Suprapubic skin (tissue), 4 donors: ENCODE measurements around the gene CPB2. TPM values are rescaled to one million over a fixed set of nuclear protein-coding genes. Genes with fewer than 3 reads are reported as not detected.

Source experiments
- DNase-seq, 2 donors: peaks; one replicate each; pipeline ENCODE4 v3.0.0-alpha.2; 2019; ENCODE audit warnings: low spot score in 2 of 2
- H3K27ac ChIP-seq: fragments of 200-600 bp; sonication (generic); one replicate; pipeline ENCODE4 v1.5.1; 2019
- H3K27me3 ChIP-seq: fragments of 200-600 bp; sonication (generic); one replicate; pipeline ENCODE4 v1.5.1; 2019
- H3K36me3 ChIP-seq: fragments of 200-600 bp; sonication (generic); one replicate; pipeline ENCODE4 v1.5.1; 2019
- H3K4me1 ChIP-seq: fragments of 200-600 bp; sonication (generic); one replicate; pipeline ENCODE4 v1.5.1; 2019
- H3K4me3 ChIP-seq: fragments of 200-600 bp; sonication (generic); one replicate; pipeline ENCODE4 v1.5.1; 2019; ENCODE audit warnings: mild to moderate bottlenecking
- H3K9me3 ChIP-seq: fragments of 200-600 bp; sonication (generic); one replicate; pipeline ENCODE4 v1.5.1; 2019
- EP300 ChIP-seq: sonication (generic); formaldehyde crosslinking; IDR thresholded peaks from one replicate; pipeline ENCODE4 v1.6.1; 2017; ENCODE audit warnings: antibody characterized with exemption
- POLR2A ChIP-seq, 2 donors: fragments of 450-650 bp; IDR thresholded peaks; one replicate each; pipeline ENCODE4 v1.6.1; 2017; ENCODE audit warnings: antibody characterized with exemption in 2 of 2, mild to moderate bottlenecking in 2 of 2, moderate library complexity in 2 of 2
- POLR2AphosphoS5 ChIP-seq, 3 donors: sonication (generic); formaldehyde crosslinking; IDR thresholded peaks; one replicate each; pipeline ENCODE4 v1.6.1; 2017; ENCODE audit warnings: antibody characterized with exemption in 3 of 3
- WGBS: methylation state at CpG from one replicate; pipeline ENCODE4 v1.1.5; 2018; 5-methylcytosine and 5-hydroxymethylcytosine counted together
- total RNA-seq, 4 donors: library from RNA; depleted of rRNA; stranded (reverse); fragments of >200 nt; gene quantifications; one replicate each; pipeline ENCODE4 v1.1.0, GENCODE V29; 2016
- TF ChIP-seq, protein P1 (sequence below), 2 donors: fragments of 200-600 bp in 1 of 2; fragments of 450-650 bp in 1 of 2; sonication (generic) in 1 of 2; IDR thresholded peaks; one replicate each; pipeline ENCODE4 v1.5.1; 2016 to 2019; ENCODE audit warnings: antibody characterized with exemption in 2 of 2, mild to moderate bottlenecking in 1 of 2, moderate library complexity in 1 of 2

The CPB2 gene
- total RNA-seq, 4 donors from 2014 or later: 0.38 to 1.1 TPM; not detected in 2

DNA sequence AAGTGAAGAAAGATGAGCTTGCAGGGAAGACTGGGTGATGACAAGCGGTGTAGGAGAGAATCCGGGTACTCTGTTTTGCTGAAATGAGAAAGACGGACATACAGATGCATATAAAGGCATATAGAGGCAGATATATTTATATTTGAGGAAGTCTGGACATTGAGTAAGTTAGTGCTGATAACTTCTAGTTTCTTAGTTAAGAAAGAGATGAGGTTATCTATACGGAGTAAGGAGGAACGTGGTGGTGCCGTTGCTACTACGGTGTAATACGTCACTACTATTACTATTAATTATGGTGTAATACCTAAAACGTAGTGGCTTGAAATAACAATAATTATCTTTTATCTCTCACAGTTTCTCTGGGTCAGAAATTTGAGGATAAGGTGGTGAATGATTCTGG, 9.8 kb upstream of the CPB2 start:
- no peak overlapping the region for H3K27ac ChIP-seq
- no peaks in the 10 kb centered on the region for H3K4me1 ChIP-seq
- H3K36me3 ChIP-seq: no peaks in the 10 kb centered on the region
- TF ChIP-seq, protein P1, sequence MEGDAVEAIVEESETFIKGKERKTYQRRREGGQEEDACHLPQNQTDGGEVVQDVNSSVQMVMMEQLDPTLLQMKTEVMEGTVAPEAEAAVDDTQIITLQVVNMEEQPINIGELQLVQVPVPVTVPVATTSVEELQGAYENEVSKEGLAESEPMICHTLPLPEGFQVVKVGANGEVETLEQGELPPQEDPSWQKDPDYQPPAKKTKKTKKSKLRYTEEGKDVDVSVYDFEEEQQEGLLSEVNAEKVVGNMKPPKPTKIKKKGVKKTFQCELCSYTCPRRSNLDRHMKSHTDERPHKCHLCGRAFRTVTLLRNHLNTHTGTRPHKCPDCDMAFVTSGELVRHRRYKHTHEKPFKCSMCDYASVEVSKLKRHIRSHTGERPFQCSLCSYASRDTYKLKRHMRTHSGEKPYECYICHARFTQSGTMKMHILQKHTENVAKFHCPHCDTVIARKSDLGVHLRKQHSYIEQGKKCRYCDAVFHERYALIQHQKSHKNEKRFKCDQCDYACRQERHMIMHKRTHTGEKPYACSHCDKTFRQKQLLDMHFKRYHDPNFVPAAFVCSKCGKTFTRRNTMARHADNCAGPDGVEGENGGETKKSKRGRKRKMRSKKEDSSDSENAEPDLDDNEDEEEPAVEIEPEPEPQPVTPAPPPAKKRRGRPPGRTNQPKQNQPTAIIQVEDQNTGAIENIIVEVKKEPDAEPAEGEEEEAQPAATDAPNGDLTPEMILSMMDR (IDR thresholded peaks at IDR 0.05): no peak
- TF ChIP-seq EP300 (no peak), POLR2A (IDR thresholded peaks at IDR 0.05) (no peak), POLR2AphosphoS5 (IDR thresholded peaks at IDR 0.05) (no peak)
- no peaks in the 10 kb centered on the region for H3K9me3 ChIP-seq
- DNase-seq: no peak
- H3K4me3 ChIP-seq: no peak overlapping the region
- peaks cover 4% of the 10 kb centered on the region for H3K27me3 ChIP-seq
- WGBS: 87% methylated on average over 9 of the region's 9 CpGs

DNA sequence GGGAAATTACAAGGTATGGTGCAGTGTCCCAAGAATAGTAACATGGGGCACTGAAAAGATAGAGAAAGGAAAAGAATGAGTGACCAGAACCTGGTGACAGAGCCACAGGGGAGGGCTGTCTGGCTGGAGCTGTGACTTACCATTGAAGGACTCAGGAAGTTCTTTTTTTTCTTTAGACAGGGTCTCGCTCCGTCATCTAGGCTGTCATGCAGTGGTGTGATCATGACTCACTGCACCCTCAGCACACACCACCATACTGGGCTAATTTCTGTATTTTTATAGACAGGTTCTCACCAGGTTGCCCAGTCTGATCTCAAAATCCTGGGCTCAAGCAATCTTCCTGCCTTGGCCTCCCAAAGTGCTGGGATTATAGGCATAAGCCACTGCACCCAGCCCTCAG, 8.8 kb upstream of the CPB2 start:
- Histone ChIP-seq H3K4me3 (no peak overlapping the region), H3K36me3 (no peaks in the 10 kb centered on the region), H3K27me3 (peaks cover 4% of the 10 kb centered on the region), H3K9me3 (no peaks in the 10 kb centered on the region), H3K27ac (no peak overlapping the region), H3K4me1 (no peaks in the 10 kb centered on the region)
- no peak for DNase-seq
- WGBS: 80% methylated on average over 2 of the region's 2 CpGs
- TF ChIP-seq, protein P1 (IDR thresholded peaks at IDR 0.05): no peak
- TF ChIP-seq EP300: no peak
- TF ChIP-seq POLR2A (IDR thresholded peaks at IDR 0.05): no peak
- no peak for TF ChIP-seq POLR2AphosphoS5 (IDR thresholded peaks at IDR 0.05)

GRCh38 chr13:46111151-46111550, 6.3 kb upstream of the CPB2 start:
- Histone ChIP-seq H3K9me3 (no peaks in the 10 kb centered on the region), H3K4me3 (no peak overlapping the region), H3K36me3 (no peaks in the 10 kb centered on the region), H3K27me3 (peaks cover 4% of the 10 kb centered on the region), H3K4me1 (no peaks in the 10 kb centered on the region), H3K27ac (no peak overlapping the region)
- no peak for DNase-seq
- TF ChIP-seq, protein P1 (IDR thresholded peaks at IDR 0.05): no peak
- no peak for TF ChIP-seq POLR2AphosphoS5 (IDR thresholded peaks at IDR 0.05)
- TF ChIP-seq EP300: no peak
- TF ChIP-seq POLR2A (IDR thresholded peaks at IDR 0.05): no peak

GRCh38 chr13:46109451-46109850, 4.6 kb upstream of the CPB2 start:
- no peak for DNase-seq
- H3K27me3 ChIP-seq: peaks cover 4% of the 10 kb centered on the region

DNA sequence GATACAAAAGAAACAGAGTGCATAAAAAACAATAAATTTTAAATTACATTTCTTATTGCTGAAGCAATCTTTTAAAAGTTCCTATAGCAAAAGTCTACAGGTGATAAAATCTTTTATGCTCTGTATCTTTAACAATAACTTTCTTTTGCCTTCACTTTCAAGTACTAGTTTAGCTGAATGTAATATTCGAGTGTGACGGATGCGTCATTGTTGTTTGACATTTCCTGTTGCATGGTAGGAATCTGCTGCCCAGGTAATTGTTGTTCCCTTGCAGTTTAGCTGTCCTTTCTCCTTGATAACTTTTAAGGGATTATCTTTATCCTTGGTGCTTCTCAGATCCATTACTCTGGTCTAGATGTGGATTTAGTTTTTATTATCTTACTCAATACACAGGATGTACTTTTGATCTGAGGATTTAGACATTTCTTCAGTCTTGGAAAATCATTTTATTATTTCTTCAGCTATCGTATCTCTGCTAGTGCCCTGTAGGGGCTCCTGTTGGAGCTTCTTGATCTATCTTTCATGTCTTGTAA, 2.1 kb upstream of the CPB2 start:
- TF ChIP-seq POLR2A (IDR thresholded peaks at IDR 0.05) (no peak), POLR2AphosphoS5 (IDR thresholded peaks at IDR 0.05) (no peak), EP300 (no peak)
- TF ChIP-seq, protein P1 (IDR thresholded peaks at IDR 0.05): no peak
- no peak for DNase-seq
- Histone ChIP-seq H3K9me3 (no peaks in the 10 kb centered on the region), H3K4me1 (no peaks in the 10 kb centered on the region), H3K36me3 (no peaks in the 10 kb centered on the region), H3K27ac (no peak overlapping the region), H3K4me3 (no peak overlapping the region), H3K27me3 (peaks cover 4% of the 10 kb centered on the region)
- WGBS: 49% methylated on average over 4 of the region's 4 CpGs

More at GRCh38 chr13:46109451-46109850, 4.6 kb upstream of the CPB2 start:
- 76% methylated on average over 4 of the region's 4 CpGs for WGBS
- H3K9me3 ChIP-seq: no peaks in the 10 kb centered on the region
- H3K4me1 ChIP-seq: no peaks in the 10 kb centered on the region
- H3K27ac ChIP-seq: no peak overlapping the region
- no peaks in the 10 kb centered on the region for H3K36me3 ChIP-seq
- TF ChIP-seq POLR2AphosphoS5 (IDR thresholded peaks at IDR 0.05) (no peak), POLR2A (IDR thresholded peaks at IDR 0.05) (no peak), EP300 (no peak)
- TF ChIP-seq, protein P1 (IDR thresholded peaks at IDR 0.05): no peak
- no peak overlapping the region for H3K4me3 ChIP-seq
